Neuronal stem cell (in vitro differentiated cells): ENCODE measurements around the gene ADORA3. TPM values are rescaled to one million over a fixed set of nuclear protein-coding genes. Genes with fewer than 3 reads are reported as not detected.

Experiments
- DNase-seq: peaks from one replicate; pipeline ENCODE4 v3.0.0-alpha.2; 2013; ENCODE audit warnings: low spot score
- H2AFZ ChIP-seq: one replicate; pipeline ENCODE4 v1.6.1; 2013; ENCODE audit warnings: mild to moderate bottlenecking, low read length, inconsistent platforms
- H2AK5ac ChIP-seq: 2 replicates; pipeline ENCODE4 v1.6.1; 2013; ENCODE audit warnings: low read depth, mild to moderate bottlenecking, inconsistent platforms, low read length, moderate library complexity, mixed read lengths
- H2BK120ac ChIP-seq: 2 replicates; pipeline ENCODE4 v1.6.1; 2013; ENCODE audit warnings: low read depth, mild to moderate bottlenecking, inconsistent platforms, low read length, moderate library complexity, mixed read lengths
- H2BK12ac ChIP-seq: one replicate; pipeline ENCODE4 v1.6.1; 2013; ENCODE audit warnings: low read length, inconsistent platforms
- H2BK15ac ChIP-seq: 2 replicates; pipeline ENCODE4 v1.6.1; 2013; ENCODE audit warnings: mild to moderate bottlenecking, low read length, inconsistent platforms, mixed read lengths
- H2BK5ac ChIP-seq: one replicate; pipeline ENCODE4 v1.6.1; 2013; ENCODE audit warnings: inconsistent platforms, mild to moderate bottlenecking, low read length, moderate library complexity
- H3K14ac ChIP-seq: one replicate; pipeline ENCODE4 v1.6.1; 2013; ENCODE audit warnings: low read length, inconsistent platforms
- H3K18ac ChIP-seq: 2 replicates; pipeline ENCODE4 v1.6.1; 2013; ENCODE audit warnings: low read length, inconsistent platforms
- H3K23ac ChIP-seq: 2 replicates; pipeline ENCODE4 v1.6.1; 2013; ENCODE audit warnings: low read depth, mild to moderate bottlenecking, mixed read lengths, low read length, inconsistent platforms; ENCODE audit not compliant: poor library complexity
- H3K27ac ChIP-seq: replicated peaks from 3 replicates; pipeline ENCODE4 v1.5.1; 2013; ENCODE audit warnings: low read length, inconsistent platforms
- H3K27me3 ChIP-seq, 3 experiments: 2 replicates each; pipeline ENCODE4 v1.6.1; 2013; ENCODE audit warnings: low read length in 3 of 3, mild to moderate bottlenecking in 2 of 3, inconsistent platforms in 1 of 3, low read depth in 1 of 3, mixed read lengths in 1 of 3, moderate library complexity in 1 of 3; ENCODE audit not compliant: control insufficient read depth in 3 of 3, insufficient read depth in 3 of 3
- H3K36me3 ChIP-seq, 2 donors: replicated peaks in 1 of 2; 2 replicates each; pipeline ENCODE4 v1.6.1; 2013; ENCODE audit warnings: low read length in 2 of 2; ENCODE audit not compliant: control insufficient read depth in 2 of 2, insufficient read depth in 2 of 2
- H3K4ac ChIP-seq: 2 replicates; pipeline ENCODE4 v1.6.1; 2013; ENCODE audit warnings: inconsistent platforms, mild to moderate bottlenecking, low read length, moderate library complexity
- H3K4me1 ChIP-seq, 2 donors: 1 replicate in 1 of 2; 2 replicates in 1 of 2; pipeline ENCODE4 v1.6.1; 2013; ENCODE audit warnings: low read length in 2 of 2, low read depth in 1 of 2; ENCODE audit not compliant: control insufficient read depth in 2 of 2, insufficient read depth in 1 of 2
- H3K4me2 ChIP-seq: one replicate; pipeline ENCODE4 v1.6.1; 2013; ENCODE audit warnings: mild to moderate bottlenecking, low read length, inconsistent platforms; ENCODE audit not compliant: insufficient read depth, poor library complexity, severe bottlenecking
- H3K4me3 ChIP-seq, 2 donors: 2 replicates each; pipeline ENCODE4 v1.5.1; 2013; ENCODE audit warnings: low read length in 2 of 2, mild to moderate bottlenecking in 2 of 2, inconsistent platforms in 1 of 2, moderate library complexity in 1 of 2
- H3K79me1 ChIP-seq: one replicate; pipeline ENCODE4 v1.6.1; 2013; ENCODE audit warnings: low read depth, mild to moderate bottlenecking, inconsistent platforms, low read length, moderate library complexity
- H3K9ac ChIP-seq: one replicate; pipeline ENCODE4 v1.6.1; 2013; ENCODE audit warnings: mild to moderate bottlenecking, low read depth, low read length, inconsistent platforms; ENCODE audit not compliant: poor library complexity
- H3K9me3 ChIP-seq, 2 donors: replicated peaks in 1 of 2; 2 replicates each; pipeline versions ENCODE3 to v1.6.1; 2013; ENCODE audit warnings: low read length in 2 of 2, mild to moderate bottlenecking in 2 of 2, inconsistent platforms in 1 of 2, low read depth in 1 of 2, mixed read lengths in 1 of 2, moderate library complexity in 1 of 2; ENCODE audit not compliant: control insufficient read depth in 2 of 2, insufficient read depth in 1 of 2
- H4K8ac ChIP-seq: one replicate; pipeline ENCODE4 v1.6.1; 2013; ENCODE audit warnings: low read depth, mild to moderate bottlenecking, inconsistent platforms, low read length, moderate library complexity
- H4K91ac ChIP-seq: one replicate; pipeline ENCODE4 v1.6.1; 2013; ENCODE audit warnings: low read length, low read depth, mild to moderate bottlenecking, inconsistent platforms; ENCODE audit not compliant: poor library complexity
- WGBS, 2 donors: extraction: QIAGEN DNeasy Blood & Tissue Kit; methylation state at CpG; one replicate each; pipeline ENCODE4 v1.1.7; 2013; ENCODE audit warnings: missing lambda C conversion rate in 2 of 2, mixed read lengths in 1 of 2; ENCODE audit not compliant: insufficient read length in 2 of 2, insufficient replicate concordance in 1 of 2; ENCODE audit errors: extremely low coverage in 2 of 2; 5-methylcytosine and 5-hydroxymethylcytosine counted together
- polyA plus RNA-seq, 2 experiments: library from polyadenylated mRNA; stranded (reverse); fragments of 200-250 nt; gene quantifications; one replicate each; pipeline ENCODE4 v1.2.3, GENCODE V29; 2013

Gene ADORA3
- not detected for polyA plus RNA-seq (2013, experiment 1 of 2)
- polyA plus RNA-seq (2013, experiment 2 of 2), result not detected

DNA sequence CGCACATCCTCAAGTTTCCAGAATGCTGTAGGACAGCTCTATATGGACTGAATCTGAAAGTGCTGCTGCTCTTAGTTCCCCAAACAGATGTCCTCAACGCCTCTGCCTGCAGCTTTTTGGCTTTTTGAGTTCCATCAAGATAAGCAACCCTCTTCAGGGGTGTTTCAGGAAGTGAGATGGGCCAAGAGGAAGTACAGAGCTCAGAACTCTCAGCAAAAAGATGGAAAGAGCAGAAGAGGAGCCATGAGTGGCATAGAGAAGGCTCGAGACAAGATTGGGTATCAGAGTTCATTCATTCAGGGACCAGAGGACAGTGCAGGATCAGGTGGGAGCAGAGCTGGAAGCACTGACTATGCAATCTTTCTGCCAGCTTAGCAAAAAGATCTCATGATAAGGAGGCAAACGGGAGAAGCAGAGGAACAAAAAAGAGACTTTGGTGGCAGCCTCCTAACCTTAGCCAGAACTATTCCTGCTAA, at the start of gene ADORA3, which contains the start of gene TMIGD3:
Gene ADORA3, minus strand, starts transcription at position 49 of the 476 bp plus-strand sequence. CDS start 279 bp downstream, outside the sequence.
Gene TMIGD3, minus strand, starts transcription at position 49 of the 476 bp plus-strand sequence. CDS start 279 bp downstream, outside the sequence.
- no CpG with 5 or more reads among the region's 4 CpGs for WGBS, 2 donors
- Histone ChIP-seq H2AFZ (no peak within 1 kb of the TSS), H4K8ac (no peak within 1 kb of the TSS), H2BK5ac (no peak within 1 kb of the TSS), H3K4me2 (no peak within 1 kb of the TSS), H3K4me3 (no peak within 1 kb of the TSS), H3K36me3 (no peaks in the 10 kb centered on the region), H2BK120ac (no peak within 1 kb of the TSS), H3K4me1 (peaks cover 3 to 12% of the 10 kb centered on the region in 2 donors), H2BK12ac (no peak within 1 kb of the TSS), H4K91ac (peak within 1 kb of the TSS; percentile 58), H3K18ac (no peak within 1 kb of the TSS), H3K9ac (no peak within 1 kb of the TSS), H3K23ac (peak within 1 kb of the TSS; percentile 77), H3K79me1 (no peaks in the 10 kb centered on the region), H3K27ac (no peak within 1 kb of the TSS), H3K9me3 (no peaks in the 10 kb centered on the region), H2AK5ac (no peak within 1 kb of the TSS), H3K27me3 (peaks cover 0 to 2% (median 2%) of the 10 kb centered on the region in 3 experiments), H3K4ac (no peak within 1 kb of the TSS), H2BK15ac (no peak within 1 kb of the TSS), H3K14ac (peak within 1 kb of the TSS; percentile 31)
- DNase-seq, result no peak

DNA sequence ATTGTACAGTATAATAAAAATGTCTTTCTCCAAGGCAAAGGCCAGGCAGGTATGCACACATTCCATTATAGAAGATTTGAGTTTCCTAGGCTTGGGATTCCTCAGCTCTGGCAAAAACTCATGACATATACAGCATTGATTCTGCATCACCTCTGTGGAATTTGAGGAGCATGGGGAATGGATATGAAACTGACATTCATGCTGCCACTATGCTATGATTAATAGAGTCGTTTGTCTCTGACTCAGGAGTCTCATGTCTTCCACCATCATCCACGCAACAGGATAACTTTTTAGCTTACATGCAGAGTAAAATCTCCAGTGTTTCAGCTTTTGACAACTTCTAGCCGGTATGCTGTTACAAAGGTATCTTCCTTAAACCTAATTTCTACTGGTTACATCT, 49.8 kb upstream of the ADORA3 start:
- Histone ChIP-seq H3K79me1 (no peaks in the 10 kb centered on the region), H4K91ac (no peak overlapping the region), H2AFZ (no peak overlapping the region), H3K36me3 (no peaks in the 10 kb centered on the region), H2BK12ac (no peak overlapping the region), H3K4me1 (no peaks in the 10 kb centered on the region), H2AK5ac (no peak overlapping the region), H3K4ac (no peak overlapping the region), H3K4me2 (no peak overlapping the region), H3K27ac (no peak overlapping the region), H3K9me3 (no peaks in the 10 kb centered on the region), H3K27me3 (peaks cover 0 to 2% (median 0%) of the 10 kb centered on the region in 3 experiments), H4K8ac (no peak overlapping the region), H2BK15ac (no peak overlapping the region), H3K9ac (no peak overlapping the region), H3K4me3 (no peak overlapping the region), H3K14ac (no peak overlapping the region), H3K23ac (no peak overlapping the region), H2BK120ac (no peak overlapping the region), H2BK5ac (no peak overlapping the region), H3K18ac (no peak overlapping the region)
- no peak for DNase-seq
- WGBS, 2 donors, result no CpG with 5 or more reads among the region's 3 CpGs

DNA sequence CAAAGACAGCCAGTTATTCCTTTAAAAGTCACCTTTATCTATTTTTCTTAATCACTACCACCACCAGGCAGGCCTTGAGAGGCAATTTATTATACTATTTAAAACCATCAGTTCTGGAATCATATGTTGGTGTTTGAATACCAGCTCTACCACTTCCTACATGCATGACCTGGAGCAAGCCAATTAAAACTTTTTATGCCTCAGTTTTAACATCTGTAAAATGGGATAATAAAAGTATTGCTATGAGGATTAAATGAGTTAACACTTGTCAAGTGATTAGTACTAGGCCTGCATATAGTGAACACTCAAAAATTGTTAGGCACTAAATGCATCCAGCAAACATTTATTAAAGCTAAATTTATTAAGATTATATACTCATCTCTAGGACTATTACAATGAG, 49.2 kb upstream of the ADORA3 start:
- no peak overlapping the region for H3K23ac ChIP-seq
- no peak for DNase-seq
- H3K14ac ChIP-seq, result no peak overlapping the region
- H2BK12ac ChIP-seq, result no peak overlapping the region
- no peak overlapping the region for H3K27ac ChIP-seq
- H4K91ac ChIP-seq, result no peak overlapping the region
- H2AFZ ChIP-seq, result no peak overlapping the region
- no peaks in the 10 kb centered on the region for H3K79me1 ChIP-seq
- H2BK15ac ChIP-seq, result no peak overlapping the region
- H3K9ac ChIP-seq, result no peak overlapping the region
- H3K4ac ChIP-seq, result no peak overlapping the region
- no peak overlapping the region for H2BK5ac ChIP-seq
- H3K4me1 ChIP-seq, result no peaks in the 10 kb centered on the region
- no peak overlapping the region for H3K18ac ChIP-seq
- no peak overlapping the region for H4K8ac ChIP-seq
- H3K27me3 ChIP-seq, result peaks cover 0 to 2% (median 0%) of the 10 kb centered on the region in 3 experiments
- no peak overlapping the region for H3K4me3 ChIP-seq
- H3K4me2 ChIP-seq, result no peak overlapping the region
- H2AK5ac ChIP-seq, result no peak overlapping the region
- no peaks in the 10 kb centered on the region for H3K36me3 ChIP-seq
- no peaks in the 10 kb centered on the region for H3K9me3 ChIP-seq
- no peak overlapping the region for H2BK120ac ChIP-seq

DNA sequence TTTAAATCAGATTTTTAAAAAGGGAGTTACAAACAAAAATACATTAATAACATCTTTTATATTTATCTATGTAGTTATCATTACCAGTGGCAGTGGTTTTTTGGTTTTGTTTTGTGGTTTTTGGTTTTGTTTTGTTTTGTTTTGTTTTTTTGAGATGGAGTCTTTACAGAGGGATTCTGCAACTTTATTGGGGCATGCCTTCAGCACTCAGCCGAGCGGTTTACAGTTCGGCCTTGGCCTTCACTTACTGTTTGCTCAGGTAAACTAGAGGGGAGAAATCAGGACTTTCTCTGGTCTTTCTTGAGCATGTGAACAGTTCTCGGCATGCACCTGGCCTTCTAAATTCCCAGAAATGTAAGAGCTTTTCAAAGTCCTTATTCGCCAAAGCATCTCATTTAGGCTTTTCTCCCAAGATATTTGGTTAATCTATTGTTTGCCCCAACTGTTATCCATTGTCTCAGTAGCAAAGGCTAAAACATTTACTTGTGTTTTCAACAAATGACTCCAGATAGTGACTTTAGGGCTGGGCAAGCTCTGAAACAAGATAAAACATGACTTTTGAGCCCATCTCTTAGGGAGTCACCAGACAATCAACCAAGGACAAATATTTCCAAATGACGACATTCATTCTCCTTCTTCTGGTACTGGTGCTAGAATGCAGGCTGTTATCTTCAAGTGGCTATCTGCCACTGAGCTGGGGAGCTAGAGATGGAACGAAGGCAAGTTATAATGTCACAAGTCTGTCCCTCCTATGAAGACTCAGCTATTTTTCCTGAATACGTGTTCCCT, 48.4 kb upstream of the ADORA3 start:
- no peak overlapping the region for H4K8ac ChIP-seq
- no peak overlapping the region for H3K14ac ChIP-seq
- H3K4me3 ChIP-seq, result no peak overlapping the region
- H3K36me3 ChIP-seq, result no peaks in the 10 kb centered on the region
- H3K27ac ChIP-seq, result no peak overlapping the region
- no peak overlapping the region for H2BK5ac ChIP-seq
- no peak overlapping the region for H2BK120ac ChIP-seq
- WGBS, 2 donors, result no CpG with 5 or more reads among the region's 8 CpGs
- no peak overlapping the region for H3K4ac ChIP-seq
- H3K27me3 ChIP-seq, result peaks cover 0 to 2% (median 0%) of the 10 kb centered on the region in 3 experiments
- no peaks in the 10 kb centered on the region for H3K9me3 ChIP-seq
- H3K23ac ChIP-seq, result no peak overlapping the region
- no peak overlapping the region for H3K9ac ChIP-seq
- H3K18ac ChIP-seq, result no peak overlapping the region
- H3K4me2 ChIP-seq, result no peak overlapping the region
- H2BK15ac ChIP-seq, result no peak overlapping the region
- H2AK5ac ChIP-seq, result no peak overlapping the region
- H2AFZ ChIP-seq, result no peak overlapping the region
- no peak overlapping the region for H2BK12ac ChIP-seq
- no peaks in the 10 kb centered on the region for H3K79me1 ChIP-seq
- DNase-seq, result no peak
- H3K4me1 ChIP-seq, result no peaks in the 10 kb centered on the region
- no peak overlapping the region for H4K91ac ChIP-seq
